GM21528 (cell line): ENCODE results near the gene ATAD2B.
"Not testable (repeated sequence)": the region's sequence is repeated elsewhere in the genome, so short reads cannot be mapped to it uniquely, and the experiment has no call there.

ENCODE experiments used
- ATAC-seq: cut with Tn5 transposase; IDR thresholded peaks from one replicate; pipeline ENCODE4 v1.9.1; 2021; ENCODE audit warnings: mild to moderate bottlenecking, moderate library complexity; ENCODE audit not compliant: unreplicated experiment, low FRiP score

Gene ATAD2B

DNA sequence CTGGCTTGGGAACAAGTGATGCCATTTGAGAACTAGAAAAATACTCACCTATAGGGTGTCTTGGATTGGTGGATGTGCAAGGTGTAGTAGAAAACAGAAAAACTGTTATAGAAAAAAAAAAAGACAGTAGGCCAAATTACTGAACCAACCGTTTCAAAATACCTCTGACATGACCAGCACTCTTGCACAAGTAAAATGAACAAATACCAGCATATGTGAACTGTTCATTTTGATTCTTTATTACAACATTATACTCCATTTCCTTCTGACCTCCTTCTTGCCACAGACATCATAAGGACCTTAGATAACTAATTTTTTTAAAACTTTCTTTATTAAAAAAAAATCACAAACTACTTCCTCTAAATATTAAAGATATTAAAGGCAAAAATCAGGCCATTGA, 125.5 kb downstream of the ATAD2B start:
- ATAC-seq = no peak

DNA sequence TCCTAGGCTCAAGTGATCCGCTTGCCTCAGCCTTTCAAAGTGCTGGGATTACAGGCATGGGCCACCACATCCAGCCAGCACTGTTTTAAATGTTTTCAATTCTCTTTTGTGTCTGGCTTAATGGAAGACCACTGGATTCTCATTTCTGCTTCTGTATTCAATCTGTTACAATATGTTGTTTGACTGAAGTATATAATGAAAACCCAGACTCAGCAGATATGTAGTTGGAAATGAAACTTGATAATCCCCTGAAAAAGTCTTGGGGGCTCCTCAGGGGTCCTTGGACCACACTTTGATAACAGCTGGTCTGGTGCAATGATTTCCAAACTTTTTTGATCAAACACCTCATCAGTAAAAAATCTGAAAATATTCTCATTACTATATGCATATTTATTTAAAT, 132.7 kb downstream of the ATAD2B start:
- no peak for ATAC-seq

DNA sequence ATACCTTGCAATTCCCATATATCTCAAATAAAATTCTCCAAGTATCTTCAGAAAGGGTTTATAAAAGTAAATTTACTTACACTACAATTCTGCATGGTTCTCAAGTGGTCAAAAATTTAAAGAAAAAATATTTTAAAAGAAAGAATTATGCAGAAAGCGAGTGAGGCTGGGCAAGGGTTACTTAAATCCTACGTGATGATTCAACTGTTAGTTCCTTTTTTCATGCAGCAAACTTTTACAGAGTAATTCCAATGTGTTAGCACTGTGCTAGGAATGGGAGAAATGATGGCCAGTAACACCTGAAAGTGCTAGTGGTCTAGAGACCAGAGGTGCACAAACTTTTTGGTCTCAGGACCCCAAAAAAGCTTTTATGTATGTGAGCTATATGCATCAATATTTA, 133.4 kb downstream of the ATAD2B start:
- no peak for ATAC-seq

DNA sequence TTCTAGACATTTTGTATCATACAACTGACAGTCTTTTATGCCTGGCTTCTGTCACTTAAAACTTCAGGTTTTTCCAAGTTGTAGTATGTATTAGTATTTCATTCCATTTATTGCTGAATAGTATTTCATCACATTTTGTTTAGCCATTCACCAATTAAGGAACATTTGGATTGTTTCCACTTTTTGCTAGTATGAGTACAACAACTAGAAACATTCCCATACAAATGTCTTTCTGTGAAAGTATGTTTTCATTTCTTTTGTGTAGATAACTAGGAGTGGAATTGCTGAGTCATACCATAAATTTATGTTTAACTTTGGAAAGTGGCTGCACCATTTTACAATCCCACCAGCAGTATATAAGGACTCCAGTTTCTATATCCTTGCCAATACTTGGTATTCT, 135.9 kb downstream of the ATAD2B start:
- no peak for ATAC-seq

DNA sequence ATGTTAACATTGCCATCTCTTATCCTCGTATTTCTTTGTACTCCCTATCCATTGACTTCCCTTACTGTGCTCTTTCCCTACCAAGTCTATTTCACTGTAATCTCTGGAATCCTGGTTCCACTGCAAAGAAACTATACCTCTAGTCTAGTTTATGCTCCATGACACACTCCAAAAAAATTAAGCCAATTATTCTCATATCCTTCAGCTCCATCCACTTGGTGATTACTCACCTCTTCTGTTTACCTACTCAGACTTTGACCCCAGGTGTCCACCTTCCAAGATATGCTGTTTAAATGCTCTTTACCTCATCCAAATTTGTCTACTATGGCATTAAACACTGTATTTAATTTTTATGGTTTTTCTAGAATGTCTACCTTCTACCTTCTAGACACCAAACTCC, 137.9 kb downstream of the ATAD2B start:
- no peak for ATAC-seq

DNA sequence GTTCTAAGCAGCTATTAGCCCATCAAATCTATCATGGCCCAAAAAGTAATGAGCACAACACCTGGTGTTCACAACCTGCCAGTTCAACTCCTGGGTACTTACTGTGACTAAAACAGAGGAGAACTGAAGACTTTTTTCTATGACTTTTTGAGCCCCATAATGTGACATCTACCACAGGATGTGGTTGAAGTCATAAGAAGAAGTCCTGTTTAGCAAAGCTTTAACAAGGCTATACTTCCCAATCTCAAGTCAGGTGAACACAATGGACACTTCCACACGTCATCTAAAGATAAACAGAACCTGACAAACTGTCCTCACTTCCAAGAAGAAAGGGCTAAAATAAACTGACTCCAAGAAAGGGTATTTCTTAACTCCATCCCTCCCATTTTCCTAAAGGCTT, 138.8 kb downstream of the ATAD2B start:
- ATAC-seq = peak; percentile 72

DNA sequence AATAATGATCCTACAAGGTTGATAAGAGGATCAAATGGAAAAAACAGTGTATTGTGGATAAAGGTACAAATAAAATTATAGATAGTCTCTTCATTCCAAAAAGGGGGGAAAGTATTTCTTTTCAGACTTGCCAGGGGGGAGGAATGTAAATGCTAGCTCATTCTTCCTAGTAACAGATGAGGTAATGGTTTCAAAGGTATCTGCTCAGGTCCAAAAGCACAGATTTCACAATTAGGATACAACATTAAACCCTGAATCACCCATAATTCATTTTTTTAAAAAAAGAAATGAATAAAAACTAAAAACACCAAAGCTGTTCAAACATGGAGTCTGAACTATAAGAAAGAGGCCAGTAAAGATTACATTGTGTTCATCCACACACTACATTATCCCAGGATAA, 142.0 kb downstream of the ATAD2B start:
- no peak for ATAC-seq

DNA sequence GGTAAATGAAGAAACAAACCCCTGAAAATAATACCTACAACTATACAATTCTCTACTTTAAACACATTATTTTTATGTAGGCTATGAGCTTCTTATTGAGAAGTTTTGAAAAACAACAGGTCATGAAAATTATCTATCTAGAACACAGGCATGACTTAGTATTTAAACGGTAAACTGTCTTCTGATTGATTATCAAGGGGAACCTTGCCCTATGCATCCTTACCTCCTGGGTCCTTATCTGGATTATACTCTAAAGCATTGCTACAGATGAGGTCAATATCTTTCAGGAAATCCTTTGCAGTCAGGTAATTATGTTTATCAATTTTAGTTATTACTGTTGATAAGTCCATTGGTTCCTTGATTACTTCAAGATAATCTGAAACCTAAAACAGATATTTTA, 144.3 kb downstream of the ATAD2B start:
- no peak for ATAC-seq

DNA sequence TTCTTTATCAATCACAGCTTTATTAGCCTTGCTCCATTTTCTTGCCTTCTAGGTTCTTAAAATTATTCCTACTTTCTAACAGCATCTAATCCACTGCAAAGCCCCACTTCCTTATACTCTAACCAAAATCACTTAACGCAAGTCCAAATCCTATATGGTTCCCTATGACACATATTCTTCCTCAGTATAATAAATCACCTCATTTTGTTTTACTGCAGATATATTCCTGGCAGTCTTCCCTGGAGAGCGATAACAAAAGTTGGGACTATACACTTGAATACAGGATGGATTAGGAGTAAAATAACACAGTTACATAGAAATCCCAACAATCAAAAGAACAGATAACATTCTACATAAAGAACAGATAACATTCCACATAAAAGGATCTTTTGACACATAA, 144.8 kb downstream of the ATAD2B start:
- ATAC-seq = no peak

DNA sequence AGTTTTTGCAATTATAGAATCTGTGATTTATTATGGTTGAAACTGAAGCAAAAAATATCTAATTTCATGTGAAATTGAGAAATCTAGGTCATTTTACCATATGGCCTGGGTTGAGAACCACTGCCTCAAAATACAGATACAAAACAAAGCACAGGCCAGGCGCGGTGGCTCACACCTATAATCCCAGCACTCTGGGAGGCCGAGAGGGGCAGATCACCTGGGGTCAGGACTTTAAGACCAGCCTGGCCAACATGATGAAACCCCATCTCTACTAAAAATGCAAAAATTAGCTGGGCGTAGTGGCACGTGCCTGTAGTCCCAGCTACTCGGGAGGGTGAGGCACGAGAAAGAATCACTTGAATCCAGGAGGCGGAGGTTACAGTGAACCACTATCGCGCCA, 146.5 kb downstream of the ATAD2B start:
- not testable (repeated sequence) for ATAC-seq

DNA sequence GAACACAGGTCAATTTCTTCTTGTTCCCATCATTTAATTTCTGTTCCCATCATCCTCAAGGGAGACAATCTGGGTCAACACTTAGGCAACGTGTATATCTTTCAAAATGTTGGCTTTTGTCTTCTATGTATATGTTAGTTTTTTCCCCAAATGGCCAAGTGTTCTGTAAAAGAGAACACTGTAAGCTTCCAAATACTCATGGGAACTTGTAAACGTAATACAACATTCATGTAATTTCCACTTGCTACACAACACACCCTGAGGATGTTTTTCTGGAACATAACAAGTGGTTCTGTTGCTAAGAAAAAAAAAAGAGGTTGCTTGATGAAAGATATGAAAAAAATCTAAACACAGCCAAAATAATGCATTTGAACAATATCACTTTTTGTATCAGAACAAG, 149.1 kb downstream of the ATAD2B start:
- no peak for ATAC-seq

DNA sequence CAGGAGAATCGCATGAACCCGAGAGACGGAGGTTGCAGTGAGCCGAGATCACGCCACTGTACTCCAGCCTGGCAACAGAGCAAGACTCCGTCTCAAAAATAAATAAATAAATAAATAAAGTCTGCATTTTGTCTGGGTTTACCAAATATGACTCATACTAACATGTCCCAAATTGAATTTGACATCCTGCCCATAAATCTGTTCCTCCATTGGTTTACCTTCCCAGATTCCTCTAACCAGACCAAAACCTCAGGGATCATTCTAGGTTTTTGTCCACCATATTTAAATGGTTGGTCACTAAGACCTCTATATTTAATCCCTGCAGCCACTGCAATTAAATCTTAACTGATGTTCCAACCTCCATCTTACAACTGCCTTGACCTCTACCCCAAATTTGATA, 150.9 kb downstream of the ATAD2B start:
- ATAC-seq = no peak

DNA sequence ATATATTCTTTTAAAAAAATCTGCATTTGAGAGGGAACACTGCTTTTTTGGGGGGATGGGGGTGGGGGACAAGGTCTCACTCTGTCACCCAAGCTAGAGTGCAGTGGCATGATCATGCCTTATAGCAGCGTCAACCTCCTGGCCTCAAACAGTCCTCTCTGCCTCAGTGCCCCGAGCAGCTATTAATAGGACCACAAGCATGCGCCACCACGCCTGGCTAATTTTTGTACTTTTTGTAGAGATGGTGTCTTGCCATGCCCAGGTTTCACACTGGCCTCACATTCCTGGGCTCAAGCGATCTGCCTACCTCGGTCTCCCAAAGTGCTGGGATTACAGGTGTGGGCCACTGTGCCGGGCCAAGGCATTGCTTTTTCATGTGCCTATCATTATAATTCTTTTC, 154.2 kb downstream of the ATAD2B start:
- ATAC-seq = no peak

DNA sequence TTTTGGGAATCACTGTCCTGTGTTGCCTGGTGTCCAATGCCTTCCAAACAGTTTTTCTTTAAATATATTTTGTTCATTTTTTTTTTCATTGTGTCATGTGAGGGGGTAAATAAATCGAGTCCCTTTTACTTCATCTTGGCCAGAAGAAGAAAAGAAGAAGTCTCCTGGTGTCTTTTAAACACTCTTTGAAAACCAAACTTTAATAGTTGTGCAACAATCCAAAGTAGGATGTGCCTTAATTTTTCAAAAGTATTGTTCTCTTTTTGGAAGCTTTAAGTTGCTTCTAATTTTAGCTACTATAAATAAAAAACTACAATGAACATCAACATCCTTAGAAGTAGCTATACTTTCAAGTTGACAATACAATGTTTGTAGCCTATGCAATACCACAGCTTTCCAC, 154.9 kb downstream of the ATAD2B start:
- ATAC-seq = no peak

DNA sequence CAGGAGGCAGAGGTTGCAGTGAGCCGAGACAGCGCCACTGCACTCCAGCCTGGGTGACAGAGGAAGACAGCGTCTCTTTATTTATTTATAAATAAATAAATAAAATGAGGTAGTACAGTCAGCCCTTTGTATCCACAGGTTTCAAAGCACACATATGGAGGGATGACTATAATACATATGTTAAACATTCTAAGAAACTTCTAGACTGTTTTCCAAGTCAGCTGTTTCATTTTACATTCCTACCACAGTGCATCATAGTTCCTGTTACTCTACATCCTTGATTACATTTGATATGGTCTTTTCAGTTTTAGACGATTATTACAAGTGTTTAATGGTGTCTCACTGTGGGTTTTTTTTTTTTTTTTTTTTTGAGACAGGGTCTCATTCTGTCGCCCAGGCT, 157.6 kb downstream of the ATAD2B start:
- no peak for ATAC-seq

DNA sequence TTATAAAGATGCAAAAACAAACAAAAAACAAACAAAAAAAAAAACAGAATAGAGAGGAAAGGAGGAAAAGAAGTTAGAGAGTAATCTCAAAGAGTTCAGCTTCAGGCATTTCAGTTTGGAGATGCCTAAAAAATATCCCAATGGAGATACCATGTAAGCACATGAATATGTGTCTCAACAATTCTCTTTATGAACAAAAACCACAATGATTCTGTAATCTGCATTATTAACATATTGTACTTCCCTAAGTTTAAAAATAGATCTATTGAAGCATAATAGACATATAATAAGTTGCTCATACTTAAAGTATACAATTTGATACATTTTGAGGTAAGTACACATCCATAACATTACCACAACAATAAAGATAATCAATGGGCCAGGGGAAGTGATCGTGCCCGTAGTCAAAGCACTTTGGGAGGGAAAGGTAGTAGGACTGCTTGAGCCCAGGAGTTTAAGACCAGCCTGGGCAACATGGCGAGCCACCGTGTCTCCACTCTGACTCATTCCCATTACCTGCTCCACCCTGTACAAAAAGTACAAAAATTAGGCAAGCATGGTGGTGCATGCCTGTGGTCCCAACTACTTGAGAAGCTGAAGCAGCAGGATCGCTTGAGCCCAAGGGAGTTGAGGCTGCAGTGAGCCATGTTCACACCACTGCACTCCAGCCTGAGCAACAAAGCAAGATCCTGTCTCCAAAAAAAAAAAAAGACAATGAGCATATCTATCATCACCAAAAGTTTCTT, 158.9 kb downstream of the ATAD2B start:
- no peak for ATAC-seq

DNA sequence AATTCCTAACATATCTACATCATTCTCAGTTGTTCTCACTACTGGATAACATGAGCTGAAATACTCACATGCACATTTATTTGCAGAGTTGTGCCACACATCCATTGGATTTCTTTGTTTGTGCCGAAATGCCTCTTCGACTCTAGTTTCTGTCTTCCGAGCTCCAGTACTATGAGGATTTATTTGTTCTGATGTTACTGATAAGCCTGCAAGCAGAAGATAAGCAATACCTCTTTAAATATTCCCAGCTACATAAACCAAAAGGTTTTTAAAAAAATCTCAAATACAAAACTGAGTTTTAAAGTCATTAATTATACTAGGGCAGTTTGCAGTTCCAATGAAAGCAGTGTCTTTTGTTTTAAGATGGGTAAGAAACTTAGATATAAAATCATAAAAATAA, 164.8 kb downstream of the ATAD2B start:
- no peak for ATAC-seq

DNA sequence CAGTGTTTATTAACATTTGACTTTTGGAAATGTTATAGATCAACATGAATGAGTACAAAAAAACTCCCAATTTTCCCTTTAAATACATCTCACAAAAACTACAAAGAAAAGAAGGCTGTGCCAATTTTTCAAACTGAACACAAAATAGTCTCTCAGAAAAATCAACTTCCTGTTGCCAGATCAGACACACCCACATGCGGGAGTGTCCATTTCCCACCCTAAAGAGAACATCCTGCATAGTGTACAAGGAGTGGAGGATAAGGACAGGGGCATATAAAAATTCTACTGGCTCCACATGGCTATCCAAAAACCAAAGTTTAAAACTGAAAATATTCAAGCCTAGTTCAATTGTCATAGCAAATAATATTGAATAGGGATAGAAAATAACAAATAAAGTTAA, 165.3 kb downstream of the ATAD2B start:
- ATAC-seq = no peak

DNA sequence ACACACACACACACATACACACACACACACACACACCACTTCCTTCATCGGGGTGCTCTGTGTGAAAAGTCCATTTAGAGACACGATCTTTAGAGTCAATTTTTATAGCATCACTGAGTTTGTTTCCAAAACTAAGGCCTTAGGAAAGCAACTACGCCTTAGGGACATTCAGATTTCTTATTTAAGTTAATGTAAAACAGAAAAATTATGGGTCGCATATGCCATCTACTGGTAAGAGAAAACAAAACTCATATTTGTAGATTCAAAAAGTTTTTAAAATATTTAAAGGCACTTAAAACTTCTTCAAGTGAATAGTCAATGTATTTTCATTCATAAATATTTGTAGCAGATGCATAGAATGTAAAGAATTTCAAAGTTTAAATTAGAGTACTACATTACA, 166.2 kb downstream of the ATAD2B start:
- ATAC-seq = no peak

DNA sequence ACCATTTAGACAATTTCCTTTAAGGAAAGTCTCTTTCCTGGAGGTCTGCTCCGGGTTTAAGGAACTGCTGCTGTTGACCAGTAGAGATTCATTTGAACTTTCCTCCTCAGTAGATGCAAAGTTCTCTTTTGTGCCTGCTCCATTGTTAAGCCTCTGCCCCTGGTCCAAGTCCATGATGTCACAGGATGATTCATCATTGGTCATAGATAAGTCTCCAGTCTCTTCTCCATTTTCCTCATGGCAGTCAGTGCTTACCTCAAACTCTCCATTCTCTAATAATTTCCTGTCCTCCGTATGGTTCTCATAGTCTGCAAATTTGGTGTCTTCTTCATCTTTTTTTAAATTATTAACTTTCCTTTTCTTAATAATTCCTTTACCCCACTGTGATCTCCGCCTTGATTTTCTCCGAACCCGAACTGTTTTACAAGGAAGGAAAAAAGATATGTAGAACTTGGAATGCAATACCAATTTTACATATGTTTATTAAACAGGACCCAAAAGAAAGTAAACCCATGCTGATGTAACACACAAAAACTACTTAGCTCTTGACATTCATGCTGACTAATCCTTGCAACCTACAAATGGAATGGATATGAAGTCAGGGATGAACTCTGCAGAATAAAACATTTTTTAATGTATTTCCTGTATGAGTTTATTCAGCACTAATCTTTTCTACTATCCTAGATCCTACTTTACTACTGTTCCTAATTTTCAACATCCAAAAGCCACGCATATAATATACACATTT, 169.1 kb downstream of the ATAD2B start:
- no peak for ATAC-seq

DNA sequence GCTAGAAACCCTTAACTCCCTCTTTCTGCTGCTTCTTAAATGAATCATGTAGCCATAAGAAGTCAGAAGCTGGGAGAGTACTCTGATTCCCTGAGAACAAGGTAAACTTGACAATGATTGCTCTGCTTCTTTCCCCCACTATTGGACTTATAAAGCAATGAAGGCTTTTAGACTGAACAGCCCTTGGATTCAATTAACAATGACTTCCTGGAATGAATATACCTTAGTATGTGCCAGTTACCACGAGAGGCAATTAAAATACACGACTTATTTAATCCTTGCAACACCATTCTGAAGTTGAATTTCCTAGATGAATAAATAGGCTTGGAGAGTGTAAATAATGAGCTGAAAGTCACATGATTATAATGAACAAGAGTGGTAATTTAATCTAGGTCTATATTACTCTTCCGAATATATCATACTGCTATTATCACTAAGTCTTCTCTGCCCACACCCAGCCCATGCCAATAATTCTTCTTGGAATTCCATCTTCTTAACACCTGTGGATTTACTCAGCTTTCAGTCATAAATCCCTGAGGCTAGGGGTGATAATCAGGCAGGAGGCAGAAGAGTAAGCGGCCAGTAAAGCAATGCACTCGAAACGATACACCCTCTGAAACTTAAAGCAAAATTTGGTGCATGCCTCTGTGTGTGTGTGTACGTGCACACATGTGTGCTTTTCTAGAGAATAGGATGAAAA, 170.2 kb downstream of the ATAD2B start:
- ATAC-seq = no peak

DNA sequence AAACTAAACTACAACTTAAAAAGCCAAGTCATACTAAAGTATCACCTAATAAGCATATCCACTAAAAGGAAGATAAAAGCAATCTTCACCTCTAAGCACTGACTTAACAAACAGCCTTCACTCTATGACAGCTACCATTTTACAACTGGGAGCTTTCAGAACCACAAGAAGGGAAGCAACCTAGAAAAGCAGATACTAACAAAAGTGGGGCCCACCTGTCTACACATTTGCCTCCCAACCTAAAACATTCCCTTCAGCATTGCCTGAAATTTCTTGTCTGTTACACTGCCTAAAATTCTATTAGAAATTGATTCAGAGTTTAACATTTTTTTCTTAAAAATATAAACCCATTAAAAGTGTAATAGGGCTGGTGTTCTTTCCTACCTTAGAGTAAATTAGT, 172.0 kb downstream of the ATAD2B start:
- no peak for ATAC-seq
